ENCODE measurements around the gene OSCP1.

Gene OSCP1

DNA sequence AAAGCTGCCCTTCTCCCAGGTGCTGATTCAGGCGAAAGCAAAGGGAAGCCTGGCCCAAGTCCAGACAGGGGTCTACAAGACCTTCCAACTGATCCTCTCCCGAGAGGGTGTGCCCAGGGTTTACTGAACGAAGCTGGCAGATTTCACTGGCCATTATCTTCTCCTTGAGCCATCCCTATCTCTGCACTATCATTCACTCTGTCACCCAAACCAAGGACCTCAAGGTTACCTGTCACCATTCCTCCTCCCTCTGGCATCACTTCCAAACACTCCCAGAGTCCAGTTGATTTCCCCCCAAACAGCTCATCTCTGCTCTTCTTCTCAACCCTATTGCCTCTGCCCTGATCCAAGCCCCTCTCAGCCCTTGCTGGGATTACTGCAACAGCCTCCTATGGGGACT, 69.5 kb downstream of the OSCP1 start:
- DNase-seq, result no peak

DNA sequence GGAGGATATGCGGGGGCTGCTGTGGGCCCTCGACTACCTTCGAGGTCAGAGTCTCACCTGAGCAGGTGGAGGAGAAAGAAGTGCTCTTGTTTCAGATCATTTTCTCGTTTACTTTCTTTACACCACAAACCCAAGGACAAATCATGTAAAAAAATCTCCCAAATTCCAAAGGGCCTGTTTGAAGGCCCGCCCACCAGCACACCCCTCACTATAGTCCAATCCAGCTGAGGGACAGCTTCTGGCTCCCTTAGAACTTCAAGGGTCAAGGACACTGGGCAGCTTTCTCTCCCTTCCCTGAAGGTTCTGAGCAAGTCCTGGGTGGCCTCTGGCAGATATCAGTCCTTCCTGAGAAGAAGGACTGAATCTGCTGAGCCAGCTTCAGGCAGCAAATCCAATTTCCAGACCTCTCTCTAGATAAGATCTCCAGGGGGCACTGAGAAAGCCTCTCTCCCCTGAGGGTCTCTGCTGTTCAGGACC, 70.1 kb downstream of the OSCP1 start:
- no peak for DNase-seq

DNA sequence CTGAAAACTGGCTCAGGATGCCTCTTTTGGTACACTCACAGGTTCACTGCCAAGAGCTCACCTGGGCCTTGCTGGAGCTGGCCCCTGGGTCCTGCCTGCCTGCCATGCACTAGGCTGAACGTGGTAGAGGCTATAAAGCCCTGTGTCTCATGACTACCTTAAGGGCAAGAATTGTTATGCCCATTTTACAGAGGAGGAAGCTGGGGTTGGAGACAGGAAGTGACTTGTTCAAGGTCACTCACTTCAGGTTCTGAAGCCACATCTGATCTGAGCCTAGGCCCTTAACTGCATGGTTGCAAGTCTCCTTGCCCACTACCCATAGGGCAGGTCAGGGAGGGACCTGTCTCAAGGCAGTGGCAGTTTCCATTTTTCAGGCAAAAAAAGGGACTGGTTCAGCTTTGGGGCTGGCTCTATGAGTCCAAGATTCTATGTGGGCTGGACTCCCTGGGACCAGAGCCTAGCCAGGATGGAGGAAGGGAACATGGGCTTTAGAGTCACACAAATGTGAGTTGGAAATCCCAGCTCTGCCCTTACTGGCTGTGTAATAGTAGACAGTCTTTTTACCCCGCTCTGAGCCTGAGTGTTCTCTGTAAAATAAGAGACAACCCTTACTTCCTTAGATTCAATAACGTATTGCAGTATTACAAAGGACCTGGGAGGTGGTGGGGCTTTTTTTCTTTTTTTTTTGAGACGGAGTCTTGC, 72.3 kb downstream of the OSCP1 start:
- no peak for DNase-seq

DNA sequence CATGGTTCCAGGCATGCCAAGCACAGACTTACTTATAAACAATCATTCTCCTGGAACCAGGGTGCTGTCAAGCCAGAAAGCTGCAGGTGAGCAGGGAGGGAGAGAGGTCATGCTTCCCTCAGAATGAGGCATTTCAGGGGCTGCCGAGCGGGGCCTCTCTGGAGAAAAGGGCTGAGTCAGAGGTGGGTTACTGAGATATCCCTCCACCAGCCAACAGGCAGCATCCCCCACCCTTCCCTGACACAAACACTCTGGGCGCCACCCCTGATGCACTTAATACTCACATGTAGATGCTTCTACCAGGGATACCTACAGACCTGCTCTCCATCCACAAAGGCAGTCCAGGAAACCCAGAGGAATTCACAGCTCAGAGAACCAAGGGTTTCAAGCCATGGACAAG, 77.6 kb downstream of the OSCP1 start:
- DNase-seq, result no peak

DNA sequence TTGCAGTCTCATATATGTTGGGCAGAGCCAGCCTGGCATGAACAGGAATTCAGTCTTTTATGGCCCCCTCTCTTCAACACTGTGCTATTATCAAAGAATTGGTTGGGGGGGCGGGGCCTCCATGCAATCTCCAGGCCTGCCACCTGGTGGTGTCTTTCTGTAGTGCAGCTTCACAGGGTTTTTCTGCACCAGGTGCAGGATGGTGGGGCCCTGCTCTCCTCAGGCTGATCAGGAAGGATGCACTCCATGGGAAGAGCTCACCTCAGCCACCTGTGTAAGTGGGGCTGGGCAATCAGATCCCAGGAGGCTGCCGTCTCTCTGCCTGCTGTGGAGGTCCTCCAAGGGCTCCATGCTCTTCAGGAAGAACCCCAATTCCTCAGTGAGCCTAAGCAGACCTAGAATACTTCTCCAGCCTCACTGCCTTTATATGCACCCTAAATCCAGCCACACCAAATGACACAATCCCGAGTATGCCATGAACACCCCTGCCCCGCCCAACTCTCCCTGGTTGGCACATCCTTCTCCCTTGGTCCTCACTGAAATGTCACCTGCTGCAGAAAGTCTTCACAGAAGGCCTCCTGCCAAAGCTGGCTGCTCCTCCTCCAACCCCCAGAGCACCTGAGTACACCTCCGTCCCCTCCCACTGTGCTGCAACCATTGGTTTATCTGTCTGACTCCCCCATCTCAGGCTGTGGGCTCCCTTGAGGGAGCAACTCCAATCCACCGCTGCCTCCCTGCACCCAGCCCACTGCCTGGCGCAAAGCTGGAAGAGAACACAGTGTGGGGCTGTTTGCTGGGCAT, 81.0 kb downstream of the OSCP1 start:
- DNase-seq, result peak; percentile 32

All from DMS79 (cell line).